Trophoblast cell (in vitro differentiated cells and primary cell): ENCODE measurements around the gene CLCN4.

ENCODE experiments used
- DNase-seq, 2 donors: peaks; one replicate each; pipeline ENCODE4 v3.0.0-alpha.2; 2016
- H2AFZ ChIP-seq: 2 replicates; pipeline ENCODE4 v1.6.1; 2013; ENCODE audit warnings: low read length, moderate library complexity, mild to moderate bottlenecking; ENCODE audit not compliant: insufficient read depth, poor library complexity
- H2AK5ac ChIP-seq: 2 replicates; pipeline ENCODE4 v1.6.1; 2013; ENCODE audit warnings: mild to moderate bottlenecking, low read length
- H2BK120ac ChIP-seq: 2 replicates; pipeline ENCODE4 v1.6.1; 2013; ENCODE audit warnings: low read length, mild to moderate bottlenecking, moderate library complexity; ENCODE audit not compliant: insufficient read depth, poor library complexity
- H2BK12ac ChIP-seq: 2 replicates; pipeline ENCODE4 v1.6.1; 2013; ENCODE audit warnings: mild to moderate bottlenecking, low read length, moderate library complexity
- H2BK5ac ChIP-seq: 2 replicates; pipeline ENCODE4 v1.6.1; 2013; ENCODE audit warnings: low read length, low read depth, moderate library complexity, mild to moderate bottlenecking; ENCODE audit not compliant: poor library complexity
- H3K14ac ChIP-seq: 2 replicates; pipeline ENCODE4 v1.6.1; 2013; ENCODE audit warnings: mild to moderate bottlenecking, low read length
- H3K18ac ChIP-seq: 2 replicates; pipeline ENCODE4 v1.6.1; 2013; ENCODE audit warnings: mild to moderate bottlenecking, low read length
- H3K23ac ChIP-seq: 2 replicates; pipeline ENCODE4 v1.6.1; 2013; ENCODE audit warnings: low read length
- H3K27ac ChIP-seq: 2 replicates; pipeline ENCODE4 v1.5.1; 2013; ENCODE audit warnings: low read depth, mild to moderate bottlenecking, inconsistent platforms, low read length, moderate library complexity
- H3K27me3 ChIP-seq: 2 replicates; pipeline ENCODE4 v1.6.1; 2013; ENCODE audit warnings: inconsistent platforms, mild to moderate bottlenecking, low read length, moderate library complexity; ENCODE audit not compliant: insufficient read depth
- H3K36me3 ChIP-seq, 2 experiments: 1 replicate in 1 of 2; 2 replicates in 1 of 2; pipeline ENCODE4 v1.6.1; 2013; ENCODE audit warnings: low read length in 2 of 2, mild to moderate bottlenecking in 2 of 2, moderate library complexity in 1 of 2; ENCODE audit not compliant: insufficient read depth in 2 of 2, control insufficient read depth in 1 of 2
- H3K4ac ChIP-seq: 2 replicates; pipeline ENCODE4 v1.6.1; 2013; ENCODE audit warnings: low read depth, mild to moderate bottlenecking, low read length, moderate library complexity
- H3K4me1 ChIP-seq, 2 experiments: 1 replicate in 1 of 2; 2 replicates in 1 of 2; pipeline ENCODE4 v1.6.1; 2013; ENCODE audit warnings: low read length in 2 of 2, mild to moderate bottlenecking in 2 of 2, moderate library complexity in 1 of 2; ENCODE audit not compliant: insufficient read depth in 2 of 2, control insufficient read depth in 1 of 2
- H3K4me2 ChIP-seq: 2 replicates; pipeline ENCODE4 v1.6.1; 2013; ENCODE audit warnings: inconsistent platforms, mild to moderate bottlenecking, low read length, moderate library complexity
- H3K4me3 ChIP-seq: 2 replicates; pipeline ENCODE4 v1.5.1; 2013; ENCODE audit warnings: mild to moderate bottlenecking, low read depth, low read length, inconsistent platforms
- H3K79me1 ChIP-seq: one replicate; pipeline ENCODE4 v1.6.1; 2013; ENCODE audit warnings: low read length
- H3K79me2 ChIP-seq: 2 replicates; pipeline ENCODE4 v1.6.1; 2013; ENCODE audit warnings: low read length, mild to moderate bottlenecking; ENCODE audit not compliant: control insufficient read depth, insufficient read depth, poor library complexity
- H3K9ac ChIP-seq: 2 replicates; pipeline ENCODE4 v1.6.1; 2013; ENCODE audit warnings: mild to moderate bottlenecking, low read length
- H3K9me3 ChIP-seq: 2 replicates; pipeline ENCODE4 v1.6.1; 2013; ENCODE audit warnings: low read depth, mild to moderate bottlenecking, control low read depth, inconsistent platforms, low read length; ENCODE audit not compliant: insufficient read depth
- H4K12ac ChIP-seq: 2 replicates; pipeline ENCODE4 v1.6.1; 2013; ENCODE audit warnings: low read depth, mild to moderate bottlenecking, low read length, moderate library complexity
- H4K8ac ChIP-seq: 2 replicates; pipeline ENCODE4 v1.6.1; 2013; ENCODE audit warnings: low read depth, mild to moderate bottlenecking, low read length, moderate library complexity
- H4K91ac ChIP-seq: one replicate; pipeline ENCODE4 v1.6.1; 2013; ENCODE audit warnings: low read depth, mild to moderate bottlenecking, low read length, moderate library complexity
- WGBS: extraction: QIAGEN DNeasy Blood & Tissue Kit; methylation state at CpG from one replicate; pipeline ENCODE4 v1.1.7; 2013; ENCODE audit warnings: missing lambda C conversion rate; ENCODE audit not compliant: insufficient read length, insufficient coverage; ENCODE audit errors: extremely low coverage; 5-methylcytosine and 5-hydroxymethylcytosine counted together

CLCN4 gene

GRCh38 chrX:10159145-10159468, 2.3 kb downstream of the CLCN4 start:
- Histone ChIP-seq H2BK120ac (no peak overlapping the region), H3K4me3 (no peak overlapping the region), H3K14ac (no peak overlapping the region), H4K91ac (no peak overlapping the region), H3K23ac (no peak overlapping the region), H3K9ac (no peak overlapping the region), H4K8ac (no peak overlapping the region), H2AK5ac (no peak overlapping the region), H3K9me3 (no peaks in the 10 kb centered on the region), H3K4ac (no peak overlapping the region), H2BK12ac (no peak overlapping the region), H3K27ac (no peak overlapping the region), H3K79me2 (no peaks in the 10 kb centered on the region), H3K79me1 (peaks cover 4% of the 10 kb centered on the region), H2BK5ac (no peak overlapping the region), H3K27me3 (no peaks in the 10 kb centered on the region), H4K12ac (no peak overlapping the region), H3K4me2 (no peak overlapping the region), H3K4me1 (peaks cover 0 to 3% of the 10 kb centered on the region in 2 experiments), H3K18ac (no peak overlapping the region), H3K36me3 (no peaks in the 10 kb centered on the region), H2AFZ (no peak overlapping the region)
- no CpG with 5 or more reads among the region's 7 CpGs for WGBS
- DNase-seq, result no peak

- H2AFZ ChIP-seq, result no peak overlapping the region
- H3K18ac ChIP-seq, result no peak overlapping the region
- no peak overlapping the region for H3K4me3 ChIP-seq
- no peaks in the 10 kb centered on the region for H3K79me2 ChIP-seq
- H2BK12ac ChIP-seq, result no peak overlapping the region
- H3K23ac ChIP-seq, result no peak overlapping the region
- H3K36me3 ChIP-seq, result no peaks in the 10 kb centered on the region
- no peak for DNase-seq
- H2BK120ac ChIP-seq, result no peak overlapping the region
- no peak overlapping the region for H3K27ac ChIP-seq
- H2AK5ac ChIP-seq, result no peak overlapping the region
- H3K27me3 ChIP-seq, result no peaks in the 10 kb centered on the region
- H4K12ac ChIP-seq, result no peak overlapping the region
- WGBS, result no CpG with 5 or more reads among the region's 9 CpGs
- H4K91ac ChIP-seq, result no peak overlapping the region
- H3K79me1 ChIP-seq, result peaks cover 4% of the 10 kb centered on the region
- no peaks in the 10 kb centered on the region for H3K9me3 ChIP-seq
- peaks cover 0 to 3% of the 10 kb centered on the region in 2 experiments for H3K4me1 ChIP-seq
- H3K9ac ChIP-seq, result no peak overlapping the region
- H2BK5ac ChIP-seq, result no peak overlapping the region
- H4K8ac ChIP-seq, result no peak overlapping the region
- H3K4ac ChIP-seq, result no peak overlapping the region
- H3K4me2 ChIP-seq, result no peak overlapping the region
- H3K14ac ChIP-seq, result no peak overlapping the region
Measured at GRCh38 chrX:10160211-10160610, 3.4 kb downstream of the CLCN4 start.

GRCh38 chrX:10163031-10163430, 6.3 kb downstream of the CLCN4 start:
- no peak for DNase-seq
- Histone ChIP-seq H4K12ac (no peak overlapping the region), H3K4me2 (no peak overlapping the region), H4K91ac (no peak overlapping the region), H3K4me3 (no peak overlapping the region), H3K23ac (no peak overlapping the region), H3K79me1 (no peaks in the 10 kb centered on the region), H3K18ac (no peak overlapping the region), H2AFZ (no peak overlapping the region), H2BK12ac (no peak overlapping the region), H3K9me3 (no peaks in the 10 kb centered on the region), H2BK120ac (no peak overlapping the region), H3K36me3 (no peaks in the 10 kb centered on the region), H3K4me1 (peaks cover 9 to 20% of the 10 kb centered on the region in 2 experiments), H2AK5ac (no peak overlapping the region), H3K9ac (no peak overlapping the region), H3K79me2 (no peaks in the 10 kb centered on the region), H3K14ac (no peak overlapping the region), H3K27me3 (no peaks in the 10 kb centered on the region), H4K8ac (no peak overlapping the region), H3K4ac (no peak overlapping the region), H2BK5ac (no peak overlapping the region), H3K27ac (no peak overlapping the region)
- WGBS, result no CpG with 5 or more reads among the region's 2 CpGs

GRCh38 chrX:10164879-10165278, 8.1 kb downstream of the CLCN4 start:
- no peak for DNase-seq
- no CpG with 5 or more reads among the region's 11 CpGs for WGBS
- H2BK120ac ChIP-seq, result no peak overlapping the region
- H3K14ac ChIP-seq, result no peak overlapping the region
- H2AK5ac ChIP-seq, result no peak overlapping the region
- H3K9ac ChIP-seq, result no peak overlapping the region
- H4K8ac ChIP-seq, result no peak overlapping the region
- no peak overlapping the region for H2BK5ac ChIP-seq
- no peak overlapping the region for H2AFZ ChIP-seq
- H4K91ac ChIP-seq, result no peak overlapping the region
- H3K79me1 ChIP-seq, result no peaks in the 10 kb centered on the region
- H2BK12ac ChIP-seq, result no peak overlapping the region
- no peak overlapping the region for H4K12ac ChIP-seq
- no peaks in the 10 kb centered on the region for H3K9me3 ChIP-seq
- H3K4ac ChIP-seq, result no peak overlapping the region
- no peaks in the 10 kb centered on the region for H3K27me3 ChIP-seq
- H3K36me3 ChIP-seq, result no peaks in the 10 kb centered on the region
- no peak overlapping the region for H3K27ac ChIP-seq
- H3K23ac ChIP-seq, result no peak overlapping the region
- H3K4me1 ChIP-seq, result peaks cover 9 to 17% of the 10 kb centered on the region in 2 experiments
- no peak overlapping the region for H3K4me3 ChIP-seq
- no peak overlapping the region for H3K18ac ChIP-seq
- H3K79me2 ChIP-seq, result no peaks in the 10 kb centered on the region
- no peak overlapping the region for H3K4me2 ChIP-seq
